Measurements from ENCODE around the gene LBHD2. TPM values are rescaled to one million over a fixed set of nuclear protein-coding genes. Genes with fewer than 3 reads are reported as not detected.
A peak's percentile ranks its signal among the peaks of the same experiment; 100 is the strongest.

Gene LBHD2
- polyA plus RNA-seq, 1 of the 3 experiments (the other 2 are of a cell fraction): not detected

GRCh38 chr14:103126088-103126872 lies 42.3 kb downstream of the LBHD2 start:
- H3K9ac ChIP-seq: no peak overlapping the region
- TF ChIP-seq ZBTB33 (IDR thresholded peaks at IDR 0.05; ENCODE audit: borderline replicate concordance, low read depth) (no peak), YY1 (IDR thresholded peaks at IDR 0.05; ENCODE audit: low read depth) (no peak), EZH2phosphoT487 (IDR thresholded peaks at IDR 0.05; ENCODE audit: borderline replicate concordance, low read depth) (no peak), JUND (IDR thresholded peaks at IDR 0.05) (no peak)
- ChIA-PET POLR2A (no interaction called here), CTCF (interaction anchor here (0.9 to 8.9 kb wide), 16 partner anchors 10 to 166 kb away, joined by 3 to 132 read pairs (median 4); no protein-coding TSS in a partner anchor)
- H3K4me1 ChIP-seq (ENCODE audit: control insufficient read depth in 1 of 2, insufficient read depth in 2 of 2, low read depth in 1 of 2, low read length in 1 of 2): peaks cover 39 to 52% of the 10 kb centered on the region in 2 experiments
- H3K27ac ChIP-seq (ENCODE audit: low read depth in 2 of 2, low read length in 1 of 2): no peak overlapping the region
- no peaks in the 10 kb centered on the region for H3K9me2 ChIP-seq
- H2AFZ ChIP-seq (ENCODE audit: low read depth): no peak overlapping the region
- no peaks in the 10 kb centered on the region for H3K79me2 ChIP-seq (ENCODE audit: insufficient read depth)
- no peaks in the 10 kb centered on the region for H3K27me3 ChIP-seq (ENCODE audit: insufficient read depth)
- peak overlapping the region in 1 of 2 experiments; percentile 33; a peak in 1 of 4 replicates for H3K4me3 ChIP-seq (ENCODE audit: low read depth in 2 of 2, low read length in 1 of 2)
- H3K4me2 ChIP-seq: peak overlapping the region; percentile 53; the same call in 1 of the 2 replicates
- H4K20me1 ChIP-seq (ENCODE audit: insufficient read depth): no peaks in the 10 kb centered on the region
- DNase-seq: no peak
- H3K36me3 ChIP-seq (replicated peaks in 1 of 2; ENCODE audit: control insufficient read depth in 1 of 2, insufficient read depth in 2 of 2, low read length in 1 of 2): no peaks in the 10 kb centered on the region
- 94% methylated on average over 16 of the region's 22 CpGs for WGBS (ENCODE audit: low lambda C conversion rate)
- H3K9me3 ChIP-seq: no peaks in the 10 kb centered on the region
- H3F3A ChIP-seq (replicated peaks; ENCODE audit: insufficient read depth): peaks cover 5% of the 10 kb centered on the region

DNA sequence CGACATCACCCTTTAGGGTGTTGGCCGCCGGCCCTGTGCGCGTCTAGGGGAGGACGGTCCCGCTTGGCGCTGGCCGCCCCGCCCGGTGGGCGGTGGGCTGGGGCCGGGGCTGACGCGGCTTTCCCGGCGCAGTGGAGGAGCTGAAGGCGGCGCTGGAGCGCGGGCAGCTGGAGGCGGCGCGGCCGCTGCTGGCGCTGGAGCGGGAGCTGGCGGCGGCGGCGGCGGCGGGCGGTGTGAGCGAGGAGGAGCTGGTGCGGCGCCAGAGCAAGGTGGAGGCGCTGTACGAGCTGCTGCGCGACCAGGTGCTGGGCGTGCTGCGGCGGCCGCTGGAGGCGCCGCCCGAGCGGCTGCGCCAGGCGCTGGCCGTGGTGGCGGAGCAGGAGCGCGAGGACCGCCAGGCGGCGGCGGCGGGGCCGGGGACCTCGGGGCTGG lies 42.9 kb downstream of the LBHD2 start:
- H3K27ac ChIP-seq (ENCODE audit: low read depth in 2 of 2, low read length in 1 of 2): no peak overlapping the region
- no peaks in the 10 kb centered on the region for H3K27me3 ChIP-seq (ENCODE audit: insufficient read depth)
- H3K4me3 ChIP-seq (ENCODE audit: low read depth in 2 of 2, low read length in 1 of 2): peak overlapping the region; percentile 33 to 46; a peak in 2 of 4 replicates
- no peak overlapping the region for H3K9ac ChIP-seq
- no peaks in the 10 kb centered on the region for H3K9me2 ChIP-seq
- H3K9me3 ChIP-seq: no peaks in the 10 kb centered on the region
- peaks cover 43 to 51% of the 10 kb centered on the region in 2 experiments for H3K4me1 ChIP-seq (ENCODE audit: control insufficient read depth in 1 of 2, insufficient read depth in 2 of 2, low read depth in 1 of 2, low read length in 1 of 2)
- TF ChIP-seq, protein P1, sequence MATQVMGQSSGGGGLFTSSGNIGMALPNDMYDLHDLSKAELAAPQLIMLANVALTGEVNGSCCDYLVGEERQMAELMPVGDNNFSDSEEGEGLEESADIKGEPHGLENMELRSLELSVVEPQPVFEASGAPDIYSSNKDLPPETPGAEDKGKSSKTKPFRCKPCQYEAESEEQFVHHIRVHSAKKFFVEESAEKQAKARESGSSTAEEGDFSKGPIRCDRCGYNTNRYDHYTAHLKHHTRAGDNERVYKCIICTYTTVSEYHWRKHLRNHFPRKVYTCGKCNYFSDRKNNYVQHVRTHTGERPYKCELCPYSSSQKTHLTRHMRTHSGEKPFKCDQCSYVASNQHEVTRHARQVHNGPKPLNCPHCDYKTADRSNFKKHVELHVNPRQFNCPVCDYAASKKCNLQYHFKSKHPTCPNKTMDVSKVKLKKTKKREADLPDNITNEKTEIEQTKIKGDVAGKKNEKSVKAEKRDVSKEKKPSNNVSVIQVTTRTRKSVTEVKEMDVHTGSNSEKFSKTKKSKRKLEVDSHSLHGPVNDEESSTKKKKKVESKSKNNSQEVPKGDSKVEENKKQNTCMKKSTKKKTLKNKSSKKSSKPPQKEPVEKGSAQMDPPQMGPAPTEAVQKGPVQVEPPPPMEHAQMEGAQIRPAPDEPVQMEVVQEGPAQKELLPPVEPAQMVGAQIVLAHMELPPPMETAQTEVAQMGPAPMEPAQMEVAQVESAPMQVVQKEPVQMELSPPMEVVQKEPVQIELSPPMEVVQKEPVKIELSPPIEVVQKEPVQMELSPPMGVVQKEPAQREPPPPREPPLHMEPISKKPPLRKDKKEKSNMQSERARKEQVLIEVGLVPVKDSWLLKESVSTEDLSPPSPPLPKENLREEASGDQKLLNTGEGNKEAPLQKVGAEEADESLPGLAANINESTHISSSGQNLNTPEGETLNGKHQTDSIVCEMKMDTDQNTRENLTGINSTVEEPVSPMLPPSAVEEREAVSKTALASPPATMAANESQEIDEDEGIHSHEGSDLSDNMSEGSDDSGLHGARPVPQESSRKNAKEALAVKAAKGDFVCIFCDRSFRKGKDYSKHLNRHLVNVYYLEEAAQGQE (IDR thresholded peaks at IDR 0.05; ENCODE audit: low read depth, low read length): peak; percentile 80
- TF ChIP-seq SMC3 (IDR thresholded peaks at IDR 0.05; ENCODE audit: low read depth, low read length) (peak; percentile 5; the same call in 1 of the 2 replicates), GATA2 (CRISPR knock-in tag; IDR thresholded peaks at IDR 0.05) (no peak), SIN3A (IDR thresholded peaks at IDR 0.05; ENCODE audit: borderline replicate concordance, low read depth, low read length) (no peak), MEF2A (IDR thresholded peaks at IDR 0.05; ENCODE audit: borderline replicate concordance, low read depth) (no peak), FOXJ3 (CRISPR knock-in tag; IDR thresholded peaks at IDR 0.05) (no peak), RXRA (IDR thresholded peaks at IDR 0.05; ENCODE audit: borderline replicate concordance, low read depth) (no peak), CTCF (IDR thresholded peaks at IDR 0.05) (peak; percentile 15; the same call in 1 of the 2 replicates), CHD2 (IDR thresholded peaks at IDR 0.05; ENCODE audit: low read length, partially characterized antibody) (no peak)
- no peak overlapping the region for H2AFZ ChIP-seq (ENCODE audit: low read depth)
- POLR2A ChIA-PET: no interaction called here
- H3F3A ChIP-seq (replicated peaks; ENCODE audit: insufficient read depth): peaks cover 7% of the 10 kb centered on the region
- peak; percentile 89 for DNase-seq
- H4K20me1 ChIP-seq (ENCODE audit: insufficient read depth): no peaks in the 10 kb centered on the region
- H3K4me2 ChIP-seq: peak overlapping the region; percentile 53; the same call in 1 of the 2 replicates
- 37% methylated on average over 9 of the region's 62 CpGs for WGBS (ENCODE audit: low lambda C conversion rate)
- no peaks in the 10 kb centered on the region for H3K36me3 ChIP-seq (replicated peaks in 1 of 2; ENCODE audit: control insufficient read depth in 1 of 2, insufficient read depth in 2 of 2, low read length in 1 of 2)
- no peaks in the 10 kb centered on the region for H3K79me2 ChIP-seq (ENCODE audit: insufficient read depth)
- CTCF ChIA-PET: interaction anchor here (0.7 to 8.9 kb wide), 19 partner anchors 9 to 102 kb away, joined by 3 to 132 read pairs (median 4); no protein-coding TSS in a partner anchor
